Measurements from ENCODE around the gene TMEM88.

Gene TMEM88

DNA sequence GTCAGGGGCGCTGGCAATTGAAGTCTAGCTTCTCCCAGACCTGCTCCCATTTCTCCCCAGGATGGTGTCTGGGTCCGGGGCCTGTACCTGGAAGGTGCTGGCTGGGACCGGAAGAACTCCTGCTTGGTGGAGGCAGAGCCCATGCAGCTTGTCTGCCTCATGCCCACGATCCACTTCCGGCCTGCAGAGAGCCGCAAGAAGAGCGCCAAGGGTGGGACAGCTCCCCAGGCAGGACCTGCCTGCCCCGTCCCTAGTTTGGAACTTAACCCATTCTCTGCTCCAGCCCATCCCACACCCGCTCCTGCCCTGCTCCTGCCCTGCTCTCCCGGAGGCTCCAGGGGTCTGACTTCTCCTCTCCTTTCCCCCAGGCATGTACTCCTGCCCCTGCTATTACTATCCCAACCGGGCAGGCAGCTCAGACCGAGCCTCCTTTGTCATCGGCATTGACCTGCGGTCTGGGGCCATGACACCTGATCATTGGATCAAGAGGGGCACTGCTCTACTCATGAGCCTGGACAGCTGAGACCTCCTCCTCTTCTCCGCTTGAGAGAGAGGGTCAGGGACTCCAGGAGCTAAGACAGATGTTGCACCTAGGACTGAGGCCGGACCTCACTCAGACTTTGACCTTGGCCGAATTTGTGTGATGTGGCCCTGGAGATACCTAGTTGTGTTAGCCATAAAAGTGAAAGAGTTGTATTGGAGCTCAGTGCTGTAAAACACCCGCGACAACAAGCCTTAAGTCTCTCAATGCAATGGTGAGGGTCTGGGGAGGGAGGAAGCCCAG is 21.7 kb upstream of the TMEM88 start:
- DNase-seq = no peak

DNA sequence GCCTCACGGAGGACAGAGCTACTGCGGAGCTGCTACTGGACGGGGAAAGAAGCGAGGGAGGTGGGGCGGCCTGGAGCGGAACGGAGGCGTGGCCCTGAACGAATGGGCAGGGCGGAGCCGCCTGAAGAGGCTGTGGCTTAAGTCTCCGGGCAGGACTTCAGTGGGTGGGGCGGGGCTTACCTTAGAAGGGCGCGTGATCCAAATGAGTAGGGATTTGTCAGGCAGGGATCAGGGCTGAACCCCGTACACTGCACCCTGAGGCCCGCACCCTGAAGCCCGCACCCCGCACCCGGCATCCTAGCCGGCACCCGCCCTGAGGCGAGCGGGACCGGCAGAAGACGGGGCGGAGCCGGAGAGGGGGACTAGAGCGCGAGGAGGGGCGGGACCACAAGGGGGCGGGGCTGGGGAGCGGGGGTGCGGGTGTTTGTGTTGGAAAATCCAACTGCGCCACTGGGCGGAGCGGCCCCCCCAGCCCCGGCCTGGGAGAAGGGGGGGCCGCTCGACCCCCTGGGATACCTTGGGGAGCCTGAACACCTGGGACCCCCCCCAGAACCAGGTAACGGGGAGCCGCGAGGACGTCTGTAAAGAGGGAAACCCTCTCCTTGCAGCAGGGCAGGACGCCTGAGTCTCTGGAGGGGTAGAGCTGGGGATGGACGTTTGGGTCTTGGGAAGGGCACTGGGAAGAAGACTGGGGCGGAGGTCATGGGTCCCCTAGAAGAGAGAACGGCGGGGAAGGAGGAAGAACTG is 20.9 kb upstream of the TMEM88 start, which contains the start of gene KDM6B:
KDM6B (plus strand) TSS at position 423 of the 747 bp plus-strand sequence. CDS start 11,338 bp downstream, outside the sequence.
- DNase-seq = peak; percentile 85

GRCh38 chr17:7834542-7834956 is 20.3 kb upstream of the TMEM88 start:
- peak; percentile 48 for DNase-seq

DNA sequence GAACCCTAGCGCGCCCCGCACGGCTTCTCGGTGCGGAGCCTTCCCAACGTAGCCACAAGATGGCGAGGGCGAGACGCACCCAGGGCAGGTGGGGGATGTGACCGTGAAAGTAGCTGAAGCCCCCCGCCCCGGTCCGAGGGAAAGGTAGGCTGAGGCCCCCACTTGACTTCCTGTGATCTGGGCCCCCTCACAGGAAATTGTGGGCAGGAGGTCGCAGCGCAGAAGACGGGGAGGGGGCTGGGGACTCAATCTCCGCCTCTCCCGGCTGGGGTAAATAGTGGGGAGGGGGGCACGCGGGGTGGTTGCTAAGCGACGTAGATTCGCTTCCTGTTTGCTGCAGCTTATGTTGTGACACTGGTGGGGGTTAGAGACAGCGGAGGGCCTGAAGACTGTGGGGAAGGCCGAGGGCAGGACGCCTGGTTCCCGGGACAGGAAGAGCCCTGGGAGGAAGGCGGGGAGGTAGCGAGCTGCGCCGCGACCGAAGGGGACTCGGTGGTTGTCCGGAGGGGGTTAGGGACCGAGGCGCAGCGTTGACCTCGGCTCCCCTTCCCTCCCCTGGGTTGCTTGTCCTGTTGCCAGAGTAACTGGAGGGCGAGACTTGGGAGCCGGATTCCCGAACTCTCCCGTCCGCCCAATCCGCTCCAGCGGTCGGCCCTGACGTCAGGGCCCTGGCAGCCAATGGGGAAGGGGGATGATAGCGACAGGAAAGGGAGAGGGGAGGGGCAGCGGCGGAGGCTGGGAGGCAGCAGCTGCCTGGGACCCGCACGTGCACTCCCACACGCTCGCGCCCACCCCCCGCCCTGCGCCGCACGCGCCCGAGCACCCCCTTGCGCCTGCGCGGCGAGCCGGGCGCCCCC is 19.7 kb upstream of the TMEM88 start:
- peak; percentile 97 for DNase-seq

GRCh38 chr17:7835814-7836595 is 18.9 kb upstream of the TMEM88 start:
- DNase-seq = peak; percentile 77

DNA sequence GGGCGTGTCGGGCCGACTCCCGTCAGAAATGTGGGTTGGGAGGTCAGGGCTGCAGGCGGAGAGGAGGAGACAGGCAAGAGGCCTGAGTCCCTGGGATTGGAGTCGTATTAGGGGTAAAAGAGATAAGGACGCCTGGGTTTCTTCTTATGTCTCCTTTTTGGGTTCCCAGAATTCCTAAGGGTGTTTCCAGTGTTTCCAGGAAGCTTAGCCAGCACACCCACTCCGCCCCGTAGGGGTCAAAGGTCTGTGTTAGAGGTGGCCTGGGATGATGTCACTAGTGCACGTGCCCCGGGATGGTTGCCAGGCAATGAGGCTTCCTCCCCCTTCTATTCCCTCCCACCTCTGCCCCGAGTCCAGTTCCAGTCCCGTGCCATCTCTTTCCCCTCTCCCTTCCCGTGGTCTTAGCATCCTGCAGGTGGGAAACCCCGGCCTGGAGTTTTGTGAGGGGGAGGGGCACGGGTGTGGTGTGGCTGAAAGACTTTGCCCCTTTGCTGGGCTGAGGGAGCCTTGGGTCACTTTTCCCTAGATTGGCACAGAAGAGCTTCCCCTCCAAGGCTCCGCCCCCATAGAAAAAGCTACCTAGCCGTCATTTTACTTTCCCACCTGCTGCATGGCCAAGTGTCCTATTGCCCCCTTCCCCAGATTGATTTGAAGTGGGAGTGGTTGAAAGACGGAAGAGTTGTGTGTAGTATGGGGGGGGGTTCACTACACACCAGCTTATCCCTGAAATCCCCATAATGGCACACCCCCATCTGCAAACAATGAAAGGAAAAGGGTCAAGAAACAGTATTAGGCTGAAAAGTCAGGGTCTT is 18.1 kb upstream of the TMEM88 start:
- peak; percentile 98 for DNase-seq

- DNase-seq = no peak
Measured at GRCh38 chr17:7837408-7838088, 17.3 kb upstream of the TMEM88 start.

- peak; percentile 78 for DNase-seq
Measured at GRCh38 chr17:7838090-7839075, 16.5 kb upstream of the TMEM88 start.

DNA sequence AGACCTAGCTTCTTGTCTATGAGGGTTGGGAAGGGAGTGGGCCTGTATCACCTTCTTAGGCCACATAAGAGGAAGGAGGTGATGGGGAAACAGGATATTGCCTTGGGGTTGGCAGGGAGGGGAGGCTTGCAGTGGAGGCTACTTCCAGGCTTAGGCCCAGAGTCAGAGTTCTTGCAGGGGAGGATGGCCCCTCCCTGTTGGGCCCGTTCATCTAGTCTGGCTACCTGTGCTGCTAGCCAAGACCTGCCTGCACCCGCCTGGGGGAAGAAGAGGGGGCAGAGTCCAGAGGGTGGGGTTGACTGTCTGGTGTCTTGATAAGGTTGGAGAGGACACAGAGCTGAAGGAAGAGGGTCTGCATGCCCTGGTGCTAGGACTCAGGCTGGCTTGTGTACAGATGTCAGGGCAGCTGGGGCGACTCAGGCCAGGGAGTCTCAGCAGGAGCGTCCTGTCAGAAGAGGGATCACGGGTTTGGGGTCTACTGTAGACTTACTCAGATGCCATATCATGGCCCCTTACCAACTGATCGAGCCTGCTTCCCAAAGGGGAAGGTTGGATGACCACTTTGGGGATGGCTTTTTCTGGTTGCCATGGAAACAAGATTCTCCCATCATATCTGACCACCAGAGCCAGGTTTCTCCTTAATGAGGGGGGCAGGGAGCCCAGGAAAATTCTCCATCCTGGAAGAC is 15.5 kb upstream of the TMEM88 start:
- no peak for DNase-seq

DNA sequence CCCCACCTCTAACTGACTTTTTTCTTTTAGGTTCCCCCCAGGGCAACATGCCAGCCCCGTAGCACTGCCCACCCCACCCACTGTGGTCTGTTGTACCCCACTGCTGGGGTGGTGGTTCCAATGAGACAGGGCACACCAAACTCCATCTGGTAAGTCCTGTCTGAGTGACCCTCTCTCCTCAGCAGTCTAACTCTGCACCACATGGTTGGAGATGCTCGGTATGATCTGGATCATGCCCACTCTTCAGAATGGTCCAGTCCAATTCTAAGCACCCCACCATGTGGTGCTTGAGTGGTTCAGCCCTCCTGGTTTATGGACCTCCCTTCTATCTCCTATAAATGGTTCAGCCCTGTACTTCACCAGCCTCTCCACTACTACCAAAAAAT is 15.0 kb upstream of the TMEM88 start:
- peak; percentile 34 for DNase-seq

GRCh38 chr17:7840441-7840840 is 14.4 kb upstream of the TMEM88 start:
- DNase-seq = no peak

DNA sequence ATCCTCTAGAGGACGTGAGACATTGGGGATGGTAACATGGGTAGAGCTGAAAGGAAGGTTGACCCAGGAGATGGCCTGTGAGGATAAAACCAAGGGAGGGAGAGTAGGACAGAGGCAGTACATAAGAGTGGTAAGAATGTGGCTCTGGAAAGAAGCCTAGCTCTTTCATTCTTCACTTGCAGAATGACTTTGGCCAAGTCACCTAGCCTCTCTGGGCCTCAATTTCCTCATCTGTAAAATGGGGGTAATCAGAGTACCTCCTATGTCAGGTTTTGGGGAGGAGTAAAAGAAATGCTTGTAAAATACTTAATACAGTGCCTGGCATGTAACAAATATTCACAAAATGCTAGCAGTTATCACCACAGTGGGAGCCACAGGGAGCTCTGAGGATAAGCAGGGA is 14.0 kb upstream of the TMEM88 start:
- DNase-seq = no peak

DNA sequence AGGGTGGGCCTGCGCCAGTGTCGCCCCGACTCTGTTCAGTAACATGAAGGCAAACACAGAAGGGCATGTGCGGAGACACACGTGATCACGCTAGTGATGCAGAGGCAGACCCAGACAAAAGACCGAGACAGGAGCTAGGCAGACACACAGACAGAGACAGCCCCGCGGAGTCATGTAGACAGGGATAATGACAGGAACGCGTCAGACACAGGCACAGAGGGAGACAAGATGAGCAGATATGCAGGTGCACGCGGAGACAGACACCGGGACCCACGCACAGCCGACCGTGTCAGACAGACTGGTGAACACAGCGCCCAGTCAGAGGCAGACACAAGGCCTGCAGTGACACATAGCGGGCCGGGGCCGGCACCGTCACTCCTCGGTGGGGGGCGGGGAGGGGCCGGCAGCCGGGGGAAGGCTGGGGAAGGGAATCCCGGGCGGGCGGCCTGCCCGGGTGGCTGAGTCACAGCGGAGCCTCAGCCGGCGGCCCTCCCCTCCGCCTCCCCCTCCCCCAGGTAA is 13.4 kb upstream of the TMEM88 start:
- peak; percentile 83 for DNase-seq

DNA sequence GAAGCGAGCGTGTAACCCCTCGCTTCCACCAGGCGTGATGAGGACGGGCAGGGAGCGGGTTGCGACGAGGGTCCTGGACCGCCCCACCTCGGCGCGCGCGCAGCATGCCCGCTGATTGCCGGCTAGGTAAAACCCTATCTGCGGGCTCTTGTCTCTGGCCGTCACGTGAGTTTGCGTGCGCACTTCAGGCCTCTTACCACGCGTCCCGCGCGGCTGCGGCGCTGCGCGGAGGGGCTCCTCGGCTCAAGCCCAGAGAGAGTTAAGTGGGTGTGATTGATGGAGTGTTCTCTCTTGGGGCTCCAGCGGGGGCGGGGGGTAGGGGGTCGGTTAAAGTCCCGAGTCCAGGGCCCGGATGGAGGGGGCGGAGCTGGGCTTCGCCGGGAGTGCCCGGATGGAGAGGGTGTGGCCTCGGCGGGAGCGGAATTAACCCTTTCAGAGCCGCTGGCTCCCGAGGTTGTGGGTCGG is 12.9 kb upstream of the TMEM88 start:
- DNase-seq = peak; percentile 89

DNA sequence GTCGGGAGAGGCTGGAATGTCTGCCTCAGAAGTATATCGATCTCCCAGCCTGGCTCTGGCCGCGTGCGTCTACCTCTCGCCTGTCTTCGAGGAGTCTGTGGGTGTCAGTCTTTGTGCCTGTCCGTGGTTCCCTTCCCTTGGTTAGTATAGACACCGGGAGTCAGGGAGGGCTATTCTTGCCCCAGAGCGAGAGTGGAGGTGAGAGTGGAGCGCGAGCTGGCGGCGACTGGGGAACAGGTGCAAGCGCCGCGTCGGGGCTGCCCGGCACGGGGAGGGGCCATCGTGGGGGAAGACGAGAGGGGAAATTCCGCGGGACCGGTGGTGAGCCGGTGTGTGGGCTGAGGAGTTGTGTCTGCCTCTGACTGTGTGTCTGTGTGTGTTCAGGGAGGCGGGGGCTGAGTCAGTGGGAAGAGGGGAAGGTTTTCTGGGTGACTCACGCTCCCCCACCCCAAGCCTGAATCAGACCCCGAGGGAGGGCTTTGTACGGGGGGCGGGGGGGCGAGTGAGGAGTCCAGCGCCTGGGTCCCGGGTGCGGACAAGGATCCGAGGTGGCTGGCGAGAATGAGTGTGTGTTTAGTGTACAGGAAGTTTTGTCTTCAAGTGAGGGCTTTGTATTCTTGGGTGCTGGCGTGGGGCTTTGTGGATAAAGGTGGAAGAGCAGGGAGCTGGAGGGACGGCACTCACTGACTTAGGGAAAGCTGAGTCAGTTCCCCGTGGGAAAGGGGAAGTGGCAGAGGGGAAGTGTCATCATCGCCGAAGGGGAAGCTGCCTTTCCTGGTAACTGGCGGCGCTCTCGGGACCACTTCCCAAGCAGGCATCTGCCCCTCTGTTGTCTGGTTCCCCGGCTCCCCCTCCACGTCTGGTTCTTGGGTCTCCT is 12.2 kb upstream of the TMEM88 start:
- DNase-seq = peak; percentile 73

- DNase-seq = no peak
Measured at GRCh38 chr17:7843257-7843535, 11.7 kb upstream of the TMEM88 start.

GRCh38 chr17:7843536-7844291 is 11.2 kb upstream of the TMEM88 start:
- peak; percentile 89 for DNase-seq
